K562 (cell line): Measurements from ENCODE around the gene PCYT1A. TPM values are rescaled to one million over a fixed set of nuclear protein-coding genes. Genes with fewer than 3 reads are reported as not detected.

Experiments
- ATAC-seq: fragments of 200-7000 bp; cut with Tn5 transposase; 3 replicates; pipeline ENCODE4 v1.9.1; 2020; ENCODE audit warnings: moderate library complexity
- BruUV-seq: library from RNA; stranded (reverse); fragments of 400-500 nt; replicated peaks from 2 replicates; lab custom pipeline; 2021; lab: Mats Ljungman, UMichigan
- CTCF ChIA-PET: fragments of 300-600 bp; formaldehyde crosslinking; extraction: SDS; loops from one replicate; lab custom pipeline; 2021; ENCODE audit warnings: low intra/inter-chr PET ratio; lab: Yijun Ruan, JAX
- POLR2A ChIA-PET: fragments of 300-600, 350-650 bp; sonication (Branson Sonifier 250); formaldehyde crosslinking; extraction: SDS; loops from one replicate; lab custom pipeline; 2021; ENCODE audit warnings: antibody characterized with exemption, inconsistent platforms; lab: Yijun Ruan, JAX
- DNase-seq, 4 experiments: peaks; one replicate each; pipeline versions ENCODE4 v3.0.0 to v3.0.0-alpha.2; 2011 to 2018; ENCODE audit warnings: low spot score in 3 of 4, mixed read lengths in 3 of 4; ENCODE audit errors: extremely low read depth in 1 of 4
- FAIRE-seq: peaks from 2 replicates; lab custom pipeline; 2011; peaks lifted over from hg19 to GRCh38; lab: Jason Lieb, UNC
- H2AFZ ChIP-seq: 2 replicates; pipeline ENCODE4 v1.6.0; 2011; ENCODE audit warnings: low read depth, low read length, control low read depth, inconsistent platforms
- H3K27ac ChIP-seq: fragments of 200-600 bp; 3 replicates; pipeline ENCODE4 v1.8.0; 2011; ENCODE audit warnings: low read depth, mild to moderate bottlenecking, control low read depth, inconsistent platforms, low read length, moderate library complexity, mixed read lengths; ENCODE audit errors: extremely low read depth
- H3K27me3 ChIP-seq, 2 experiments: fragments of 300-600 bp in 1 of 2; 2 replicates in 1 of 2; 3 replicates in 1 of 2; pipeline versions ENCODE4 v1.6.0 to v1.8.0; 2011; ENCODE audit warnings: inconsistent platforms in 2 of 2, low read length in 2 of 2, mild to moderate bottlenecking in 1 of 2, mixed read lengths in 1 of 2, moderate library complexity in 1 of 2; ENCODE audit not compliant: control insufficient read depth in 2 of 2, insufficient read depth in 2 of 2
- H3K36me3 ChIP-seq: fragments of 300-600 bp; 3 replicates; pipeline ENCODE4 v1.8.0; 2011; ENCODE audit warnings: mild to moderate bottlenecking, low read length, inconsistent platforms; ENCODE audit not compliant: control insufficient read depth, insufficient read depth
- H3K4me1 ChIP-seq, 2 experiments: fragments of 200-600 bp in 1 of 2; replicated peaks in 1 of 2; 2 replicates in 1 of 2; 3 replicates in 1 of 2; pipeline versions ENCODE4 v1.5.1 to v1.8.0; 2011; ENCODE audit warnings: inconsistent platforms in 2 of 2, low read length in 2 of 2, mild to moderate bottlenecking in 1 of 2, mixed read lengths in 1 of 2, moderate library complexity in 1 of 2; ENCODE audit not compliant: control insufficient read depth in 2 of 2, insufficient read depth in 2 of 2
- H3K4me2 ChIP-seq: 2 replicates; pipeline ENCODE4 v1.6.1; 2011; ENCODE audit warnings: low read length, control low read depth, inconsistent platforms, mixed read lengths; ENCODE audit not compliant: insufficient read depth
- H3K4me3 ChIP-seq: fragments of 200-600 bp; sonication (generic), shearing (Covaris generic); 2 replicates; pipeline ENCODE4 v1.5.1; 2016; ENCODE audit warnings: control low read depth, inconsistent platforms
- H3K79me2 ChIP-seq: fragments of 200-600 bp; 3 replicates; pipeline ENCODE4 v1.8.0; 2011; ENCODE audit warnings: low read length, inconsistent platforms; ENCODE audit not compliant: control insufficient read depth, insufficient read depth
- H3K9ac ChIP-seq, 2 experiments: 2 replicates each; pipeline versions ENCODE4 v1.6.0 to v1.6.1; 2011; ENCODE audit warnings: low read depth in 2 of 2, low read length in 2 of 2, control low read depth in 1 of 2, inconsistent platforms in 1 of 2, mild to moderate bottlenecking in 1 of 2, mixed read lengths in 1 of 2; ENCODE audit not compliant: insufficient read depth in 1 of 2
- H3K9me1 ChIP-seq: one replicate; pipeline ENCODE4 v1.6.0; 2011; ENCODE audit warnings: inconsistent platforms, mild to moderate bottlenecking, low read length, moderate library complexity; ENCODE audit not compliant: control insufficient read depth, insufficient read depth
- H3K9me3 ChIP-seq: replicated peaks from 2 replicates; pipeline ENCODE4 v1.5.1; 2011; ENCODE audit warnings: low read depth, low read length, inconsistent platforms; ENCODE audit not compliant: control insufficient read depth, insufficient read depth
- H4K20me1 ChIP-seq: replicated peaks from 2 replicates; pipeline ENCODE4 v1.6.1; 2011; ENCODE audit warnings: low read length, inconsistent platforms, mixed read lengths; ENCODE audit not compliant: control insufficient read depth, insufficient read depth
- CTCF ChIP-seq, 3 experiments: IDR thresholded peaks in 2 of 3; conservative IDR thresholded peaks in 1 of 3; 2 replicates each; pipeline ENCODE4 v1.5.1; 2011 to 2012; ENCODE audit warnings: low read length in 3 of 3, mild to moderate bottlenecking in 3 of 3, control low read depth in 2 of 3, improper control_type of control experiment in 1 of 3, inconsistent platforms in 1 of 3, low read depth in 1 of 3, mixed read lengths in 1 of 3, moderate library complexity in 1 of 3; ENCODE audit not compliant: insufficient read depth in 2 of 3
- ETV5 ChIP-seq: sonication (generic); formaldehyde crosslinking; IDR thresholded peaks from 2 replicates; pipeline ENCODE4 v1.4.0; 2020; ENCODE audit warnings: low read depth, mild to moderate bottlenecking, missing genetic modification reagents
- HOMEZ ChIP-seq: fragments of 250-450 bp; sonication (Bioruptor Pico); IDR thresholded peaks from 2 replicates; pipeline ENCODE4 v1.4.0; 2020; ENCODE audit warnings: mild to moderate bottlenecking, moderate library complexity
- MYBL2 ChIP-seq, 2 experiments: fragments of 450-650 bp in 1 of 2; sonication (generic) in 1 of 2; formaldehyde crosslinking in 1 of 2; IDR thresholded peaks; 2 replicates each; pipeline versions ENCODE4 v1.6.1 to v1.8.1; 2017 to 2022; ENCODE audit warnings: borderline replicate concordance in 1 of 2, inconsistent platforms in 1 of 2, low read depth in 1 of 2, mild to moderate bottlenecking in 1 of 2, missing genetic modification reagents in 1 of 2, moderate library complexity in 1 of 2
- NR2C1 ChIP-seq, 2 experiments: fragments of 450-650 bp; IDR thresholded peaks; 2 replicates each; pipeline ENCODE4 v1.6.1; 2017; ENCODE audit warnings: mild to moderate bottlenecking in 2 of 2, antibody characterized with exemption in 1 of 2, inconsistent platforms in 1 of 2, missing compliant biosample characterization in 1 of 2, missing genetic modification characterization in 1 of 2
- ZNF445 ChIP-seq: fragments of 250-450 bp; sonication (Bioruptor Pico); IDR thresholded peaks from 2 replicates; pipeline ENCODE4 v1.4.0; 2020; ENCODE audit warnings: low read depth, mild to moderate bottlenecking, moderate library complexity
- WGBS: fragments of 100-300 bp; shearing (Covaris generic); methylation state at CpG from one replicate; pipeline ENCODE4 v1.1.6; 2016; ENCODE audit warnings: low coverage, mixed read lengths; ENCODE audit not compliant: insufficient coverage; ENCODE audit errors: missing lambda C conversion rate; 5-methylcytosine and 5-hydroxymethylcytosine counted together
- in situ Hi-C: fragments of 300-500 bp; cut with MboI; formaldehyde crosslinking; loops from 4 replicates; pipeline ENCODE4 v1.15.0; 2018; ENCODE audit warnings: inconsistent platforms, mixed read lengths
- intact Hi-C: fragments of 100-400 bp; cut with micrococcal nuclease; formaldehyde crosslinking; loops from 2 replicates; pipeline ENCODE4 v1.14.2; 2022
- polyA plus RNA-seq, 8 experiments: library from polyadenylated mRNA; depleted of rRNA in 4 of 8; stranded (reverse) in 5 of 8; unstranded in 3 of 8; fragments of >200 nt; fragmentation: Nextera tagmentation in 2 of 8; fragmentation: Illumina TruSeq in 1 of 8; extraction: Ambion mirVana in 2 of 8; extraction: Trizol in 1 of 8; gene quantifications; 2 replicates each; pipeline versions ENCODE4 v1.2.1 to v1.2.3, GENCODE V29; 2011 to 2014; ENCODE audit warnings: inconsistent platforms in 1 of 8, missing spikeins in 1 of 8
- total RNA-seq, 7 experiments: library from RNA; depleted of rRNA in 6 of 7; stranded (reverse); fragments of >200 nt in 6 of 7; fragmentation: Illumina TruSeq in 2 of 7; extraction: Trizol in 2 of 7; gene quantifications; 2 replicates each; pipeline versions ENCODE4 v1.2.1 to v1.2.3, GENCODE V29; 2011 to 2021; ENCODE audit warnings: low replicate concordance in 1 of 7

The PCYT1A gene
- total and polyA plus RNA-seq, 9 of the 15 experiments (the other 6 are each of a cell fraction or from before 2014, with no cell fraction given) = 13.4 to 62.8 (median 49.4) TPM

- FAIRE-seq (no peak), ATAC-seq (no peak), DNase-seq (no peak)
- peak overlapping the region in 1 of 2 experiments; percentile 40; a peak in 2 of 4 replicates for H3K9ac ChIP-seq
- ChIA-PET POLR2A (interaction anchor here (0.6 to 2.7 kb wide), 3 partner anchors 9 to 224 kb away, joined by 3 to 18 read pairs (median 4); no protein-coding TSS in a partner anchor), CTCF (no interaction called here)
- BruUV-seq = no TSS peak
- peak overlapping the region; percentile 75 for H3K4me2 ChIP-seq
- peaks cover 20% of the 10 kb centered on the region; the same call in 2 of the 3 replicates for H3K36me3 ChIP-seq
- H3K79me2 ChIP-seq = peaks cover 74% of the 10 kb centered on the region
- 0 out of 2 replicates have a peak, but pooled peaks have one; percentile 8 for TF ChIP-seq NR2C1 (IDR thresholded peaks at IDR 0.05)
- TF ChIP-seq NR2C1 (tag; IDR thresholded peaks at IDR 0.05) = no peak
- no peak for TF ChIP-seq ZNF445 (CRISPR knock-in tag)
- no peak for TF ChIP-seq HOMEZ (CRISPR knock-in tag)
- TF ChIP-seq MYBL2 (IDR thresholded peaks at IDR 0.05; ENCODE audit: low read depth) = no peak
- TF ChIP-seq MYBL2 (CRISPR knock-in tag; IDR thresholded peaks at IDR 0.05; ENCODE audit: borderline replicate concordance) = no peak
- 0 out of 2 replicates have a peak, but pooled peaks have one; percentile 34 for TF ChIP-seq ETV5 (CRISPR knock-in tag)
- no peak for TF ChIP-seq CTCF (IDR thresholded peaks at IDR 0.05 in 2 of 3, conservative IDR thresholded peaks at IDR 0.05 in 1 of 3; ENCODE audit: insufficient read depth in 2 of 3, low read depth in 1 of 3, low read length in 3 of 3)
- intact Hi-C loops (no loop called here), in situ Hi-C loops (no loop called here)
- H3K9me1 ChIP-seq = no peaks in the 10 kb centered on the region
- peak overlapping the region; percentile 66 for H3K27ac ChIP-seq
- H3K4me3 ChIP-seq = no peak overlapping the region
- H2AFZ ChIP-seq = peak overlapping the region; percentile 17; the same call in 1 of the 2 replicates
- WGBS = 44% methylated on average over 5 of the region's 5 CpGs
- H3K9me3 ChIP-seq = no peaks in the 10 kb centered on the region; the same call in 1 of the 2 replicates
- no peaks in the 10 kb centered on the region for H3K27me3 ChIP-seq
- H4K20me1 ChIP-seq = no peaks in the 10 kb centered on the region
- peaks cover 36% of the 10 kb centered on the region in 2 experiments for H3K4me1 ChIP-seq
Observed at GRCh38 chr3:196275126-196275525, 12.4 kb downstream of the PCYT1A start.
